CD4-positive, alpha-beta T cell treated with Interleukin-12 subunit alpha and Interleukin-12 subunit beta, for 1 hour (primary cell): ENCODE results near the gene STK24.

Experiments used
- DNase-seq: peaks from one replicate; pipeline ENCODE4 v3.0.0-alpha.2; 2020

The STK24 gene

GRCh38 chr13:98556142-98556816 is 20.6 kb downstream of the STK24 start:
- DNase-seq, result no peak

- DNase-seq, result no peak
These were observed 27.1 kb downstream of the STK24 start for GRCh38 chr13:98549728-98550317.

GRCh38 chr13:98549006-98549727 is 27.7 kb downstream of the STK24 start:
- no peak for DNase-seq

GRCh38 chr13:98548230-98548629 is 28.7 kb downstream of the STK24 start:
- DNase-seq, result no peak

GRCh38 chr13:98547455-98547854 is 29.5 kb downstream of the STK24 start:
- no peak for DNase-seq

- no peak for DNase-seq
These were observed 30.5 kb downstream of the STK24 start for GRCh38 chr13:98546402-98546801.

GRCh38 chr13:98544104-98544710 is 32.7 kb downstream of the STK24 start:
- no peak for DNase-seq

- DNase-seq, result no peak
These were observed 33.4 kb downstream of the STK24 start for GRCh38 chr13:98543378-98544103.

GRCh38 chr13:98542568-98543377 is 34.1 kb downstream of the STK24 start:
- DNase-seq, result no peak

GRCh38 chr13:98541701-98542203 is 35.2 kb downstream of the STK24 start:
- no peak for DNase-seq

- DNase-seq, result no peak
These were observed 35.7 kb downstream of the STK24 start for GRCh38 chr13:98541191-98541590.

GRCh38 chr13:98540476-98540875 is 36.4 kb downstream of the STK24 start:
- no peak for DNase-seq

- DNase-seq, result no peak
These were observed 37.2 kb downstream of the STK24 start for GRCh38 chr13:98539666-98540065.

- DNase-seq, result no peak
These were observed 38.0 kb downstream of the STK24 start for GRCh38 chr13:98538876-98539275.

GRCh38 chr13:98537740-98538139 is 39.2 kb downstream of the STK24 start:
- no peak for DNase-seq

- DNase-seq, result no peak
These were observed 39.6 kb downstream of the STK24 start for GRCh38 chr13:98537306-98537705.

- no peak for DNase-seq
These were observed 40.2 kb downstream of the STK24 start for GRCh38 chr13:98536729-98537128.

- no peak for DNase-seq
These were observed 41.2 kb downstream of the STK24 start for GRCh38 chr13:98535501-98536354.

GRCh38 chr13:98534821-98535220 is 42.1 kb downstream of the STK24 start:
- no peak for DNase-seq

- no peak for DNase-seq
These were observed 43.0 kb downstream of the STK24 start for GRCh38 chr13:98533912-98534311.

- DNase-seq, result no peak
These were observed 44.7 kb downstream of the STK24 start for GRCh38 chr13:98532254-98532653.
